GM19438 (cell line): Measurements from ENCODE around the gene TMPO.
"Not testable (repeated sequence)": the region's sequence is repeated elsewhere in the genome, so short reads cannot be mapped to it uniquely, and the experiment has no call there.

Experiments used
- ATAC-seq: cut with Tn5 transposase; IDR thresholded peaks from one replicate; pipeline ENCODE4 v1.9.1; 2021; ENCODE audit warnings: low read depth; ENCODE audit not compliant: unreplicated experiment

Gene TMPO

GRCh38 chr12:98576795-98577194 lies 61.4 kb downstream of the TMPO start:
- not testable (repeated sequence) for ATAC-seq

GRCh38 chr12:98578392-98578791 lies 63.0 kb downstream of the TMPO start:
- ATAC-seq = no peak

GRCh38 chr12:98578821-98579220 lies 63.4 kb downstream of the TMPO start:
- no peak for ATAC-seq

- ATAC-seq = no peak
These were observed 64.0 kb downstream of the TMPO start for GRCh38 chr12:98579347-98579746.

GRCh38 chr12:98579835-98580234 lies 64.4 kb downstream of the TMPO start:
- no peak for ATAC-seq

GRCh38 chr12:98580695-98581094 lies 65.3 kb downstream of the TMPO start:
- no peak for ATAC-seq

GRCh38 chr12:98581101-98581500 lies 65.7 kb downstream of the TMPO start:
- ATAC-seq = no peak

DNA sequence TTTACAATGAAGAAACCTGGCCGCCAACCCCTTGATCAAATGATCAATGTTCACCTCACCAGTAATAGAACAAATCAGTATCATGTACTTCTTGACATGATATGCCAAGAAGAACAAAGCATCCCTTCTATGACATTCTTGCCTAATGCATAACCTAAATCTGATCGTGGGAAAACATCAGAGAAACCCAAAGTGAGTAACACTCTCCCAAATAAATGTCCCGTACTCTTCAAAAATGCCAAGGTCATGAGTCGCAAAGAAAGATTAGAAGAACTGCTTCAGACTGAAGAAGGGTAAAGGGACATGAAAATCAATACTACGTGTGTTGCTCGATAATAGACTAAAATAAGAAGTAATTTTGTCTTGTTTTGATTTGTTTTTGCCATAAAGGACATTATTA lies 66.7 kb downstream of the TMPO start:
- no peak for ATAC-seq

GRCh38 chr12:98587084-98587483 lies 71.7 kb downstream of the TMPO start:
- ATAC-seq = no peak

DNA sequence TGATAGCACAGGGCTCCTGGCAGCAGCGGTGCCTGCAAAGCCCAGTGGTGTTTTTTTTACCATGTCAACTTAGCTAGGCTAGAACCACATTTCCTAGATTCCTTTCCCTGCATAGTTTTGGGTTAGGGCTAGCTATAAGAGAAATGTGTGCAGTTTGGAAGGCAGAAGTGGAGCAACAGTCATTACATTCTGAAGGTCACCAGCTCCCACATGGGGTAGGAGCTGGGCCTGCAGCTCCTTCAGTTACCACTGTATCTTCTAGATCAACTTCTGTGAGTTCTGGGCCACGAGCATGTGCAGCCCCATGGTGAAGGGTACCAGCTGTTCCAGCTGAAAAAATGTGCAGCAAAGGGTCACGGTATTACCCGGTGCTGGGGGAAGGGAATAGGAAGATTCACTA lies 75.8 kb downstream of the TMPO start:
- no peak for ATAC-seq

DNA sequence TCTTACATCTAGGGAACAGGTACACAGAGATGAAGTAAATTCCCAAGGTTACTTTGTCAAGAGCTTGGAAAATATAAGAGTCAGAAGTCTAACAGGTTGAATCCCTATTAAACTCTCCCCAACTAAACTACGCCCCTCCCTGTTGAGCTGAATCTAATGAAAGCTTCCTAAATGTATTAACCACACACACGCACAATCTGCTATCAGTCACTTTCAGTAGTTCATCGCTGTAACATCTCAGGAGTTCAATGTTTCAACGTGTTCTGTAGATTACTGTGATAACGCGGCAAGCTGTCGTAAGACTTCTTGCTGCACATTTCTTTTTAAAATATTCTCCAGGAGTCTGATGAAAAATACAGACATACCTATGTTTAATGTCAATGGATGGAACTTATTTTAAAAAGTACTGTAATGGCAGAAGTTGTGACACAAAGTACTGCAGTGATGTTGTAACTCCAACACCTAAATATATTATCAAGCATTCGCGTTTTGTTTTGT lies 77.5 kb downstream of the TMPO start:
- ATAC-seq = no peak

DNA sequence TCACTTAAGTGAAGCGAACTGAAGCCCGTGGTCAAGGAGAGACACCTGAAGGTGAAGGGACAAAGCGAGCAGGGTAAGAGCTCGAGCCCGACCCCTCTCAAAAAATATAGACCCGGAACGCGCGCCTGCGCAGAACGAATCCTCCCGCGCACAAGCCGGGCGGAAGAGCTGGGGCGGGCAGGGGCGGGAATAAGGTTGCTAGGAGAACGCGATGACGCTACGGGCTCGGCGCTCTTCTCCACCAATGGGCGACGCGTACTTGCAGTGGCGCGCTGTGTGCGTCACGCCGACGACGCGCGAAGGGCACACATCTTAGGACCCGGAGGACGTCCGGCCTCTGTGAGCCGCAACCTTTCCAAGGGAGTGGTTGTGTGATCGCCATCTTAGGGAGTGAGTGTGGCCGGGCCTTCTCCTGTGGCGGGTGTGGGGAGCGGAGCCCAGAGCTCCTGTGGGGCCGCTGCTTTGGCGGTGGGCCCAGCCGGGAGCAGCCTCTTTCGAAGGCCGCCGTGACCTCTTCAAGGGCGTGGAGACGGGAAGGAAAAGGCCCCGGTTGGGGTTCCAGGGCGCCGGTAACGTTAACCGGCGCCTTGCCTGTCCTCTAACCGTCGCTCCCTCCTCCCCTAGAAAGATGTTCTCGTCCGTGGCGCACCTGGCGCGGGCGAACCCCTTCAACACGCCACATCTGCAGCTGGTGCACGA lies 78.1 kb downstream of the TMPO start, which contains the start of gene SLC25A3:
SLC25A3 (plus strand) TSS at position 336 of the 699 bp plus-strand sequence; CDS start at position 629, 293 bp downstream.
- peak; percentile 99 for ATAC-seq

GRCh38 chr12:98594050-98594835 lies 78.9 kb downstream of the TMPO start:
- ATAC-seq = no peak

- ATAC-seq = no peak
These were observed 80.0 kb downstream of the TMPO start for GRCh38 chr12:98595243-98595988.

DNA sequence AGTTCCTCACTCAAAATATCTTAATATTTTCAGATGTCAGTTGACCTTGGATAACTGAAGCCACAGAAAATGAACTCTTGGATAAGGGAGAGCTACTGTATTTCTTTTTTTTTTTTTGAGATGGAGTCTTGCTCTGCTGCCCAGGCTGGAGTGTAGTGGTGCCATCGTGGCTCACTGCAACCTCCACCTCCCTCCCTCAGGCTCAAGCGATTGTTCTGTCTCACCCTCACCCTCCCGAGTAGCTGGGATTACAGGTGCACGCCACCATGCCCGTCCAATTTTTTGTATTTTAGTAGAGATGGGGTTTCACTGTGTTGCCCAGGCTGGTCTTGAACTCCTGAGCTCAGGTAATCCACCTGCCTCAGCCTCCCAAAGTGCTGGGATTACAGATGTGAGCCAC lies 81.9 kb downstream of the TMPO start:
- not testable (repeated sequence) for ATAC-seq
